ENCODE data around the gene RABEP2.
"Not testable (repeated sequence)": the region's sequence is repeated elsewhere in the genome, so short reads cannot be mapped to it uniquely, and the experiment has no call there.

The RABEP2 gene

GRCh38 chr16:28882551-28883160 lies 42.4 kb downstream of the RABEP2 start:
- no peak for DNase-seq (ENCODE audit: low read depth, low spot score)
- H3K4me3 ChIP-seq (ENCODE audit: low read length): no peak overlapping the region

GRCh38 chr16:28881565-28881964 lies 43.5 kb downstream of the RABEP2 start:
- H3K4me3 ChIP-seq (ENCODE audit: low read length); DNase-seq (ENCODE audit: low read depth, low spot score): not testable (repeated sequence)

GRCh38 chr16:28880955-28881354 lies 44.1 kb downstream of the RABEP2 start:
- H3K4me3 ChIP-seq (ENCODE audit: low read length): no peak overlapping the region
- no peak for DNase-seq (ENCODE audit: low read depth, low spot score)

- no peak for DNase-seq (ENCODE audit: low read depth, low spot score)
- H3K4me3 ChIP-seq (ENCODE audit: low read length): no peak overlapping the region
Observed at GRCh38 chr16:28880589-28880915, 44.5 kb downstream of the RABEP2 start.

GRCh38 chr16:28879841-28880588 lies 45.0 kb downstream of the RABEP2 start:
- DNase-seq (ENCODE audit: low read depth, low spot score): peak; percentile 80
- peak overlapping the region; percentile 84 for H3K4me3 ChIP-seq (ENCODE audit: low read length)

GRCh38 chr16:28879261-28879840 lies 45.7 kb downstream of the RABEP2 start:
- DNase-seq (ENCODE audit: low read depth, low spot score): no peak

GRCh38 chr16:28878083-28878926 lies 46.7 kb downstream of the RABEP2 start, which contains the start of gene ATP2A1:
Gene ATP2A1, plus strand, starts transcription at chr16:28878488. Its CDS starts 184 bp downstream, at chr16:28878672.
- no peak for DNase-seq (ENCODE audit: low read depth, low spot score)
- peak within 1 kb of the TSS; percentile 84 for H3K4me3 ChIP-seq (ENCODE audit: low read length)

More at GRCh38 chr16:28879261-28879840, 45.7 kb downstream of the RABEP2 start:
- H3K4me3 ChIP-seq (ENCODE audit: low read length): peak overlapping the region; percentile 84

GRCh38 chr16:28877655-28878000 lies 47.4 kb downstream of the RABEP2 start:
- no peak overlapping the region for H3K4me3 ChIP-seq (ENCODE audit: low read length)
- DNase-seq (ENCODE audit: low read depth, low spot score): no peak

GRCh38 chr16:28876973-28877654 lies 47.9 kb downstream of the RABEP2 start:
- H3K4me3 ChIP-seq (ENCODE audit: low read length): no peak overlapping the region

GRCh38 chr16:28876019-28876659 lies 48.9 kb downstream of the RABEP2 start:
- no peak overlapping the region for H3K4me3 ChIP-seq (ENCODE audit: low read length)
- no peak for DNase-seq (ENCODE audit: low read depth, low spot score)

More at GRCh38 chr16:28876973-28877654, 47.9 kb downstream of the RABEP2 start:
- no peak for DNase-seq (ENCODE audit: low read depth, low spot score)

GRCh38 chr16:28875134-28876018 lies 49.7 kb downstream of the RABEP2 start:
- H3K4me3 ChIP-seq (ENCODE audit: low read length): no peak overlapping the region
- no peak for DNase-seq (ENCODE audit: low read depth, low spot score)

- H3K4me3 ChIP-seq (ENCODE audit: low read length): no peak overlapping the region
- DNase-seq (ENCODE audit: low read depth, low spot score): no peak
Observed at GRCh38 chr16:28874406-28874805, 50.6 kb downstream of the RABEP2 start.

- H3K4me3 ChIP-seq (ENCODE audit: low read length): no peak overlapping the region
- DNase-seq (ENCODE audit: low read depth, low spot score): no peak
Observed at GRCh38 chr16:28873543-28874201, 51.4 kb downstream of the RABEP2 start.

- DNase-seq (ENCODE audit: low read depth, low spot score): no peak
- no peak overlapping the region for H3K4me3 ChIP-seq (ENCODE audit: low read length)
Observed at GRCh38 chr16:28872952-28873351, 52.1 kb downstream of the RABEP2 start.

GRCh38 chr16:28869201-28869600 lies 55.8 kb downstream of the RABEP2 start:
- no peak overlapping the region for H3K4me3 ChIP-seq (ENCODE audit: low read length)
- no peak for DNase-seq (ENCODE audit: low read depth, low spot score)

GRCh38 chr16:28867646-28868045 lies 57.4 kb downstream of the RABEP2 start:
- DNase-seq (ENCODE audit: low read depth, low spot score); H3K4me3 ChIP-seq (ENCODE audit: low read length): not testable (repeated sequence)

- no peak for DNase-seq (ENCODE audit: low read depth, low spot score)
- no peak overlapping the region for H3K4me3 ChIP-seq (ENCODE audit: low read length)
Observed at GRCh38 chr16:28867241-28867640, 57.8 kb downstream of the RABEP2 start.

Data from Jurkat, Clone E6-1 (cell line).